Measurements from ENCODE around the gene HAO1.

DNA sequence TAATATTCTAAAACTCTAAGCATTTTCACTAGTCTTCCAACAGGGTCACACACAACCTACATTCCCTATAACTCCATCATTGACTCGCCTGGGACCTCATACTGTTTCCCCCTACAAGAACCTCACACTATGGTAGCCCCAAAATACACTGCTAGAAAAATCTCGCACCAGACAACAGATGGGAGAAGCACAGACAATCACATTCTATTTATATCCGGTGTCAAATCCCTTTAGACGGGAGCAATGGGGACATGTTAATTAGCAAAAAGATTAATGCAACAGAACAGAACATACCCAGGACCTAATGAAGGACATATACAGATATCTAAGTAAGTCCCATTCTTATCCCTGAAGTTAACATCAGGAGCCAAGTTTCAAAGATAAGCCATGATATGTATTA lies 45.7 kb upstream of the HAO1 start:
- TF ChIP-seq, protein P1, sequence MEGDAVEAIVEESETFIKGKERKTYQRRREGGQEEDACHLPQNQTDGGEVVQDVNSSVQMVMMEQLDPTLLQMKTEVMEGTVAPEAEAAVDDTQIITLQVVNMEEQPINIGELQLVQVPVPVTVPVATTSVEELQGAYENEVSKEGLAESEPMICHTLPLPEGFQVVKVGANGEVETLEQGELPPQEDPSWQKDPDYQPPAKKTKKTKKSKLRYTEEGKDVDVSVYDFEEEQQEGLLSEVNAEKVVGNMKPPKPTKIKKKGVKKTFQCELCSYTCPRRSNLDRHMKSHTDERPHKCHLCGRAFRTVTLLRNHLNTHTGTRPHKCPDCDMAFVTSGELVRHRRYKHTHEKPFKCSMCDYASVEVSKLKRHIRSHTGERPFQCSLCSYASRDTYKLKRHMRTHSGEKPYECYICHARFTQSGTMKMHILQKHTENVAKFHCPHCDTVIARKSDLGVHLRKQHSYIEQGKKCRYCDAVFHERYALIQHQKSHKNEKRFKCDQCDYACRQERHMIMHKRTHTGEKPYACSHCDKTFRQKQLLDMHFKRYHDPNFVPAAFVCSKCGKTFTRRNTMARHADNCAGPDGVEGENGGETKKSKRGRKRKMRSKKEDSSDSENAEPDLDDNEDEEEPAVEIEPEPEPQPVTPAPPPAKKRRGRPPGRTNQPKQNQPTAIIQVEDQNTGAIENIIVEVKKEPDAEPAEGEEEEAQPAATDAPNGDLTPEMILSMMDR (IDR thresholded peaks at IDR 0.05; ENCODE audit: low read depth, low read length) = no peak
- TF ChIP-seq EZH2phosphoT487 (IDR thresholded peaks at IDR 0.05; ENCODE audit: low read depth) = no peak
